K562 (cell line): ENCODE measurements around the gene SPATC1L. TPM values are rescaled to one million over a fixed set of nuclear protein-coding genes. Genes with fewer than 3 reads are reported as not detected.

Source experiments
- ASH1L ChIP-seq: fragments of 450-650 bp; IDR thresholded peaks from 2 replicates; pipeline ENCODE4 v1.6.1; 2018; ENCODE audit warnings: borderline replicate concordance, mild to moderate bottlenecking, low read depth; ENCODE audit not compliant: partially characterized antibody
- CTCF ChIP-seq, 3 experiments: IDR thresholded peaks in 2 of 3; conservative IDR thresholded peaks in 1 of 3; 2 replicates each; pipeline ENCODE4 v1.5.1; 2011 to 2012; ENCODE audit warnings: low read length in 3 of 3, mild to moderate bottlenecking in 3 of 3, control low read depth in 2 of 3, improper control_type of control experiment in 1 of 3, inconsistent platforms in 1 of 3, low read depth in 1 of 3, mixed read lengths in 1 of 3, moderate library complexity in 1 of 3; ENCODE audit not compliant: insufficient read depth in 2 of 3
- E2F4 ChIP-seq: sonication (generic); formaldehyde crosslinking; IDR thresholded peaks from 2 replicates; pipeline ENCODE4 v1.8.0; 2022; ENCODE audit warnings: mild to moderate bottlenecking, low read depth, missing genetic modification reagents
- ELF2 ChIP-seq: fragments of 250-450 bp; sonication (Bioruptor Pico); IDR thresholded peaks from 2 replicates; pipeline ENCODE4 v1.5.0; 2021; ENCODE audit warnings: mild to moderate bottlenecking
- ETS2 ChIP-seq: IDR thresholded peaks from 2 replicates; pipeline ENCODE4 v1.6.1; 2016; ENCODE audit warnings: borderline replicate concordance, missing genetic modification characterization, mild to moderate bottlenecking, moderate library complexity, missing compliant biosample characterization; ENCODE audit not compliant: poor library complexity, severe bottlenecking
- LEF1 ChIP-seq: fragments of 450-650 bp; IDR thresholded peaks from 2 replicates; pipeline ENCODE4 v1.6.1; 2016; ENCODE audit warnings: mild to moderate bottlenecking
- MCM3 ChIP-seq: fragments of 450-650 bp; IDR thresholded peaks from 2 replicates; pipeline ENCODE4 v1.6.1; 2016
- NCOA1 ChIP-seq: fragments of 450-650 bp; IDR thresholded peaks from 2 replicates; pipeline ENCODE4 v1.6.1; 2016; ENCODE audit warnings: low read depth
- POLR2AphosphoS5 ChIP-seq: IDR thresholded peaks from 2 replicates; pipeline ENCODE4 v1.6.1; 2011; ENCODE audit warnings: mild to moderate bottlenecking, low read depth, low read length, moderate library complexity; ENCODE audit not compliant: control insufficient read depth, insufficient read depth
- RBFOX2 ChIP-seq: fragments of 200-400 bp; formaldehyde crosslinking; IDR thresholded peaks from 2 replicates; pipeline ENCODE4 v1.6.1; 2017; ENCODE audit warnings: low read depth, mild to moderate bottlenecking, low read length, moderate library complexity
- ZBTB40 ChIP-seq, 2 experiments: fragments of 450-650 bp in 1 of 2; sonication (generic) in 1 of 2; formaldehyde crosslinking in 1 of 2; IDR thresholded peaks; 2 replicates each; pipeline versions ENCODE4 v1.7.1 to v1.9.0; 2016 to 2022; ENCODE audit warnings: inconsistent platforms in 1 of 2, mild to moderate bottlenecking in 1 of 2, missing genetic modification reagents in 1 of 2
- ZNF124 ChIP-seq: sonication (generic); formaldehyde crosslinking; IDR thresholded peaks from 2 replicates; pipeline ENCODE4 v1.8.1; 2022; ENCODE audit warnings: missing genetic modification reagents
- ZNF175 ChIP-seq: fragments of 200-800 bp; sonication (Bioruptor generic); IDR thresholded peaks from 2 replicates; pipeline ENCODE4 v1.6.1; 2016; ENCODE audit warnings: low read depth, mild to moderate bottlenecking, missing genetic modification characterization, missing compliant biosample characterization
- ZNF696 ChIP-seq: fragments of 250-450 bp; sonication (Bioruptor Pico); conservative IDR thresholded peaks from 2 replicates; pipeline ENCODE4 v1.4.0; 2020; ENCODE audit warnings: mild to moderate bottlenecking, moderate library complexity
- polyA plus RNA-seq, 8 experiments: library from polyadenylated mRNA; depleted of rRNA in 4 of 8; stranded (reverse) in 5 of 8; unstranded in 3 of 8; fragments of >200 nt; fragmentation: Nextera tagmentation in 2 of 8; fragmentation: Illumina TruSeq in 1 of 8; extraction: Ambion mirVana in 2 of 8; extraction: Trizol in 1 of 8; gene quantifications; 2 replicates each; pipeline versions ENCODE4 v1.2.1 to v1.2.3, GENCODE V29; 2011 to 2014; ENCODE audit warnings: inconsistent platforms in 1 of 8, missing spikeins in 1 of 8
- total RNA-seq, 7 experiments: library from RNA; depleted of rRNA in 6 of 7; stranded (reverse); fragments of >200 nt in 6 of 7; fragmentation: Illumina TruSeq in 2 of 7; extraction: Trizol in 2 of 7; gene quantifications; 2 replicates each; pipeline versions ENCODE4 v1.2.1 to v1.2.3, GENCODE V29; 2011 to 2021; ENCODE audit warnings: low replicate concordance in 1 of 7

The SPATC1L gene
- total and polyA plus RNA-seq, 9 of the 15 experiments (the other 6 are each of a cell fraction or from before 2014, with no cell fraction given) = 0.14 to 121 (median 34.0) TPM; not detected in 1

- peak; percentile 19; the same call in 1 of the 2 replicates for TF ChIP-seq ZBTB40 (IDR thresholded peaks at IDR 0.05)
- no peak for TF ChIP-seq ZBTB40 (CRISPR knock-in tag; IDR thresholded peaks at IDR 0.05)
- TF ChIP-seq E2F4 (CRISPR knock-in tag) = peak; percentile 80; the same call in 1 of the 2 replicates
- no peak for TF ChIP-seq CTCF (IDR thresholded peaks at IDR 0.05 in 2 of 3, conservative IDR thresholded peaks at IDR 0.05 in 1 of 3; ENCODE audit: insufficient read depth in 2 of 3, low read depth in 1 of 3, low read length in 3 of 3)
- TF ChIP-seq ZNF175 = no peak
- TF ChIP-seq POLR2AphosphoS5 = 0 out of 2 replicates have a peak, but pooled peaks have one; percentile 10
- no peak for TF ChIP-seq LEF1
- TF ChIP-seq ASH1L = no peak
- TF ChIP-seq ZNF124 (CRISPR knock-in tag) = no peak
- no peak for TF ChIP-seq ETS2
- no peak for TF ChIP-seq ELF2 (CRISPR knock-in tag)
- 0 out of 2 replicates have a peak, but pooled peaks have one; percentile 46 for TF ChIP-seq RBFOX2
- no peak for TF ChIP-seq ZNF696 (CRISPR knock-in tag)
- TF ChIP-seq MCM3 = no peak
- TF ChIP-seq NCOA1 = no peak
These were observed 631 bp upstream of the SPATC1L start (continued) for GRCh38 chr21:46184625-46185555.
